Mesothelial cell of epicardium (in vitro differentiated cells): ENCODE data around the gene SERINC5. TPM values are rescaled to one million over a fixed set of nuclear protein-coding genes. Genes with fewer than 3 reads are reported as not detected.
"Not testable (repeated sequence)": the region's sequence is repeated elsewhere in the genome, so short reads cannot be mapped to it uniquely, and the experiment has no call there.

Experiments used
- DNase-seq, 2 experiments: peaks; one replicate each; pipeline ENCODE4 v3.0.0; 2021; ENCODE audit warnings: low spot score in 2 of 2; ENCODE audit not compliant: unreplicated experiment in 2 of 2
- H3K27ac Mint-ChIP-seq: 2 replicates; pipeline ENCODE4 v1.8.0; 2021; ENCODE audit warnings: mixed read lengths
- H3K27me3 Mint-ChIP-seq: 2 replicates; pipeline ENCODE4 v1.8.0; 2021; ENCODE audit warnings: low read depth, mixed read lengths
- H3K36me3 Mint-ChIP-seq: 2 replicates; pipeline ENCODE4 v1.8.0; 2021; ENCODE audit warnings: mixed read lengths
- H3K4me1 Mint-ChIP-seq: 2 replicates; pipeline ENCODE4 v1.8.0; 2021; ENCODE audit warnings: mixed read lengths
- H3K4me3 Mint-ChIP-seq: 2 replicates; pipeline ENCODE4 v1.8.0; 2021; ENCODE audit warnings: mild to moderate bottlenecking, moderate library complexity, mixed read lengths
- H3K9me3 Mint-ChIP-seq: 2 replicates; pipeline ENCODE4 v1.8.0; 2021; ENCODE audit warnings: mixed read lengths
- CTCF ChIP-seq: fragments of 200-600 bp; sonication (generic); IDR thresholded peaks from one replicate; pipeline ENCODE4 v1.5.0; 2021; ENCODE audit warnings: antibody characterized with exemption; ENCODE audit not compliant: unreplicated experiment
- total RNA-seq: library from RNA; stranded (reverse); gene quantifications from 3 replicates; pipeline ENCODE4 v1.2.1, GENCODE V29; 2021

Gene SERINC5
- total RNA-seq: 87.6 to 91.0 TPM (median 89.5 TPM) in 3 replicates

GRCh38 chr5:80255811-80256712, at the start of gene SERINC5:
Gene SERINC5, minus strand, starts transcription at chr5:80256048. Its CDS starts 126 bp downstream, at chr5:80255922.
- Mint-ChIP-seq H3K27me3 (no peaks in the 10 kb centered on the region), H3K4me3 (peak within 1 kb of the TSS; percentile 86), H3K4me1 (peaks cover 49% of the 10 kb centered on the region), H3K9me3 (no peaks in the 10 kb centered on the region), H3K36me3 (no peaks in the 10 kb centered on the region), H3K27ac (peak within 1 kb of the TSS; percentile 99)
- DNase-seq: peak; percentile 50 to 78
- TF ChIP-seq CTCF: no peak

DNA sequence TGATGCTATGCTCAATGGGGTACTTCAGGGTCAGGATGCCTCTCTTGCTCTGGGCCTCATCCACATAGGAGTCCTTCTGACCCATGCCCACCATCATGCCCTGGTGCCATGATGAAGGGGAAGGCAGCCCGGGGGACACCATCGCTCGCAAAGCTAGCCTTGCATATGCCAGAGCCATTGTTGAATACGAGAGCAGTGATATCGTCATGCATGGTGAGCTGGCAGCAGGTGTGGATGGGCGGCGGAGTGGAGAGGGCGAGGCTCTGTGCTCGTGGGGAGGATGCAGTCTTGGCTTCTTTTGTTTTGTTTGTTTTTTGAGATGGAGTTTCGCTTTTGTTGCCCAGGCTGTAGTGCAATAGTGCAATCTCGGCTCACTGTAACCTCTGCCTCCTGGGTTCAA, 46.8 kb upstream of the SERINC5 start:
- H3K36me3 Mint-ChIP-seq: no peaks in the 10 kb centered on the region
- no peak overlapping the region for H3K27ac Mint-ChIP-seq
- no peak overlapping the region for H3K4me3 Mint-ChIP-seq
- no peaks in the 10 kb centered on the region for H3K4me1 Mint-ChIP-seq
- H3K9me3 Mint-ChIP-seq: no peaks in the 10 kb centered on the region
- no peak for TF ChIP-seq CTCF
- DNase-seq: no peak
- no peaks in the 10 kb centered on the region for H3K27me3 Mint-ChIP-seq

- H3K4me1 Mint-ChIP-seq, DNase-seq, H3K27ac Mint-ChIP-seq: not testable (repeated sequence)
Observed at GRCh38 chr5:80301342-80301741, 45.5 kb upstream of the SERINC5 start.

GRCh38 chr5:80300796-80301195, 44.9 kb upstream of the SERINC5 start:
- H3K9me3 Mint-ChIP-seq, H3K36me3 Mint-ChIP-seq, DNase-seq, H3K27me3 Mint-ChIP-seq, H3K27ac Mint-ChIP-seq, H3K4me3 Mint-ChIP-seq, H3K4me1 Mint-ChIP-seq: not testable (repeated sequence)

More at GRCh38 chr5:80301342-80301741, 45.5 kb upstream of the SERINC5 start:
- not testable (repeated sequence) for H3K36me3 Mint-ChIP-seq, H3K9me3 Mint-ChIP-seq, H3K27me3 Mint-ChIP-seq, H3K4me3 Mint-ChIP-seq

GRCh38 chr5:80300125-80300524, 44.3 kb upstream of the SERINC5 start:
- Mint-ChIP-seq H3K27ac (no peak overlapping the region), H3K4me3 (no peak overlapping the region), H3K27me3 (no peaks in the 10 kb centered on the region), H3K36me3 (no peaks in the 10 kb centered on the region), H3K9me3 (no peaks in the 10 kb centered on the region), H3K4me1 (peaks cover 3% of the 10 kb centered on the region)
- TF ChIP-seq CTCF: no peak
- no peak for DNase-seq

- peaks cover 3% of the 10 kb centered on the region for H3K4me1 Mint-ChIP-seq
- H3K36me3 Mint-ChIP-seq: no peaks in the 10 kb centered on the region
- no peaks in the 10 kb centered on the region for H3K9me3 Mint-ChIP-seq
- H3K4me3 Mint-ChIP-seq: no peak overlapping the region
- DNase-seq: no peak
- no peaks in the 10 kb centered on the region for H3K27me3 Mint-ChIP-seq
- TF ChIP-seq CTCF: no peak
- no peak overlapping the region for H3K27ac Mint-ChIP-seq
Observed at GRCh38 chr5:80299601-80300000, 43.8 kb upstream of the SERINC5 start.
